ENCODE data around the gene SIPA1L3.

Gene SIPA1L3

DNA sequence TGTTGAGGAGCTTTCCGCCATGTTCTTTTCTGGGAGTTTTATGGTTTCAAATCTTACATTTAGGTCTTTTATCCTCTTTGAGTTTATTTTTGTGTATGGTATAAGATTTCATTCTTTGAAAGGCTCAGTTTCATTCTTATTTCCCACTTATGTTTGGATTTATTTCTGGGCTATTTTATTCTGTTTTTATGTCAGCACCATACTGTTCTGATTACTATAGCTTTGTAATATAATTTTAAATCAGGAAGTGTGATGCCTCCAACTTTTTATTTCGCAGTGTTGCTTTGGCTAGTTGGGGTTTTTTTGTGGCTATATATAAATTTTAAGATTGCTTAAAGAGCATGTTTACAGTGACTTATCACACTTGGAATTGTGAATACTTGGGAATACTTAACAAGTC, 135.1 kb downstream of the SIPA1L3 start:
- DNase-seq (ENCODE audit: low spot score), result no peak
- TF ChIP-seq, protein P1, sequence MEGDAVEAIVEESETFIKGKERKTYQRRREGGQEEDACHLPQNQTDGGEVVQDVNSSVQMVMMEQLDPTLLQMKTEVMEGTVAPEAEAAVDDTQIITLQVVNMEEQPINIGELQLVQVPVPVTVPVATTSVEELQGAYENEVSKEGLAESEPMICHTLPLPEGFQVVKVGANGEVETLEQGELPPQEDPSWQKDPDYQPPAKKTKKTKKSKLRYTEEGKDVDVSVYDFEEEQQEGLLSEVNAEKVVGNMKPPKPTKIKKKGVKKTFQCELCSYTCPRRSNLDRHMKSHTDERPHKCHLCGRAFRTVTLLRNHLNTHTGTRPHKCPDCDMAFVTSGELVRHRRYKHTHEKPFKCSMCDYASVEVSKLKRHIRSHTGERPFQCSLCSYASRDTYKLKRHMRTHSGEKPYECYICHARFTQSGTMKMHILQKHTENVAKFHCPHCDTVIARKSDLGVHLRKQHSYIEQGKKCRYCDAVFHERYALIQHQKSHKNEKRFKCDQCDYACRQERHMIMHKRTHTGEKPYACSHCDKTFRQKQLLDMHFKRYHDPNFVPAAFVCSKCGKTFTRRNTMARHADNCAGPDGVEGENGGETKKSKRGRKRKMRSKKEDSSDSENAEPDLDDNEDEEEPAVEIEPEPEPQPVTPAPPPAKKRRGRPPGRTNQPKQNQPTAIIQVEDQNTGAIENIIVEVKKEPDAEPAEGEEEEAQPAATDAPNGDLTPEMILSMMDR (IDR thresholded peaks at IDR 0.05; ENCODE audit: extremely low read depth, insufficient read depth, missing control alignments), result no peak
- in situ Hi-C loops (cut with MboI; ENCODE audit: low pct_unique_long_range_greater_than_20kb, low sequenced_read_pairs, unreplicated experiment), result loop anchor here (25.0 kb wide), 1 partner anchor 130 kb away; the partner anchor contains the start of genes SIPA1L3 and WDR87

GRCh38 chr19:38043649-38044144, 136.7 kb downstream of the SIPA1L3 start:
- TF ChIP-seq, protein P1 (IDR thresholded peaks at IDR 0.05; ENCODE audit: extremely low read depth, insufficient read depth, missing control alignments), result no peak
- in situ Hi-C loops (cut with MboI; ENCODE audit: low pct_unique_long_range_greater_than_20kb, low sequenced_read_pairs, unreplicated experiment), result loop anchor here (25.0 kb wide), 1 partner anchor 131 kb away; the partner anchor contains the start of genes SIPA1L3 and WDR87
- DNase-seq (ENCODE audit: low spot score), result no peak

GRCh38 chr19:38044267-38045111, 137.5 kb downstream of the SIPA1L3 start:
- DNase-seq (ENCODE audit: low spot score), result no peak
- TF ChIP-seq, protein P1 (IDR thresholded peaks at IDR 0.05; ENCODE audit: extremely low read depth, insufficient read depth, missing control alignments), result peak; percentile 24
- in situ Hi-C loops (cut with MboI; ENCODE audit: low pct_unique_long_range_greater_than_20kb, low sequenced_read_pairs, unreplicated experiment), result loop anchor here (25.0 kb wide), 1 partner anchor 132 kb away; the partner anchor contains the start of genes SIPA1L3 and WDR87

GRCh38 chr19:38045554-38046253, 138.7 kb downstream of the SIPA1L3 start:
- in situ Hi-C loops (cut with MboI; ENCODE audit: low pct_unique_long_range_greater_than_20kb, low sequenced_read_pairs, unreplicated experiment), result loop anchor here (25.0 kb wide), 1 partner anchor 133 kb away; the partner anchor contains the start of genes SIPA1L3 and WDR87
- TF ChIP-seq, protein P1 (IDR thresholded peaks at IDR 0.05; ENCODE audit: extremely low read depth, insufficient read depth, missing control alignments), result no peak
- DNase-seq (ENCODE audit: low spot score), result no peak

- DNase-seq (ENCODE audit: low spot score), result peak; percentile 72
- in situ Hi-C loops (cut with MboI; ENCODE audit: low pct_unique_long_range_greater_than_20kb, low sequenced_read_pairs, unreplicated experiment), result loop anchor here (25.0 kb wide), 1 partner anchor 134 kb away; the partner anchor contains the start of genes SIPA1L3 and WDR87
- TF ChIP-seq, protein P1 (IDR thresholded peaks at IDR 0.05; ENCODE audit: extremely low read depth, insufficient read depth, missing control alignments), result no peak
Measured at GRCh38 chr19:38046254-38047048, 139.4 kb downstream of the SIPA1L3 start.

Data from GM13977 (cell line).